HepG2 (cell line): ENCODE data around the gene ARL16. TPM values are rescaled to one million over a fixed set of nuclear protein-coding genes. Genes with fewer than 3 reads are reported as not detected.
A peak's percentile ranks its signal among the peaks of the same experiment; 100 is the strongest.

ENCODE experiments used
- GATAD2A ChIP-seq: IDR thresholded peaks from 2 replicates; pipeline ENCODE4 v1.6.1; 2016
- IKZF4 ChIP-seq: sonication (generic); formaldehyde crosslinking; IDR thresholded peaks from 2 replicates; pipeline ENCODE4 v1.5.1; 2020; ENCODE audit warnings: borderline replicate concordance, mild to moderate bottlenecking, low read depth, missing genetic modification reagents; ENCODE audit errors: not compliant biosample characterization
- KLF15 ChIP-seq: sonication (generic); formaldehyde crosslinking; IDR thresholded peaks from 2 replicates; pipeline ENCODE4 v1.8.1; 2023; ENCODE audit warnings: borderline replicate concordance, mild to moderate bottlenecking, inconsistent platforms, missing genetic modification reagents, mixed read lengths
- SAP130 ChIP-seq: IDR thresholded peaks from 2 replicates; pipeline ENCODE4 v1.6.1; 2016; ENCODE audit warnings: low read depth
- SMAD9 ChIP-seq: sonication (generic); formaldehyde crosslinking; IDR thresholded peaks from 2 replicates; pipeline ENCODE4 v1.5.1; 2020; ENCODE audit warnings: mild to moderate bottlenecking, missing genetic modification reagents
- ZNF335 ChIP-seq: sonication (generic); formaldehyde crosslinking; IDR thresholded peaks from 2 replicates; pipeline ENCODE4 v1.4.0; 2020; ENCODE audit warnings: missing genetic modification reagents
- ZNF703 ChIP-seq: sonication (generic); formaldehyde crosslinking; IDR thresholded peaks from 2 replicates; pipeline ENCODE4 v1.5.1; 2020; ENCODE audit warnings: missing genetic modification reagents, mild to moderate bottlenecking, moderate library complexity, borderline replicate concordance
- ZNF775 ChIP-seq: sonication (generic); formaldehyde crosslinking; IDR thresholded peaks from 2 replicates; pipeline ENCODE4 v1.4.0; 2020; ENCODE audit warnings: missing genetic modification reagents, mild to moderate bottlenecking, moderate library complexity, borderline replicate concordance
- polyA plus RNA-seq, 8 experiments: library from polyadenylated mRNA; depleted of rRNA in 3 of 8; stranded (reverse) in 7 of 8; unstranded in 1 of 8; fragments of >200 nt; fragmentation: Illumina TruSeq in 4 of 8; extraction: Trizol in 4 of 8; gene quantifications; 2 replicates each; pipeline versions ENCODE4 v1.2.1 to v1.2.3, GENCODE V29; 2011 to 2016; ENCODE audit warnings: low read depth in 4 of 8, missing spikeins in 1 of 8, mixed read lengths in 1 of 8; ENCODE audit not compliant: insufficient read depth in 1 of 8
- total RNA-seq, 5 experiments: library from RNA; depleted of rRNA; stranded (reverse); fragments of >200 nt; fragmentation: Illumina TruSeq; extraction: Trizol; gene quantifications; 2 replicates each; pipeline ENCODE4 v1.2.3, GENCODE V29; 2016; ENCODE audit warnings: low read depth in 1 of 5
- TF ChIP-seq, protein P1 (sequence below): sonication (generic); formaldehyde crosslinking; IDR thresholded peaks from 2 replicates; pipeline ENCODE4 v1.8.1; 2022; ENCODE audit warnings: low read depth, mild to moderate bottlenecking, missing genetic modification reagents
- TF ChIP-seq, protein P2 (sequence below): IDR thresholded peaks from 2 replicates; pipeline ENCODE4 v1.4.0; 2020; ENCODE audit warnings: mild to moderate bottlenecking, missing genetic modification reagents
- TF ChIP-seq, protein P3 (sequence below): sonication (generic); formaldehyde crosslinking; IDR thresholded peaks from 2 replicates; pipeline ENCODE4 v1.4.0; 2020; ENCODE audit warnings: missing genetic modification reagents, borderline replicate concordance
- TF ChIP-seq, protein P4 (sequence below): sonication (generic); formaldehyde crosslinking; IDR thresholded peaks from 2 replicates; pipeline ENCODE4 v1.4.0; 2020; ENCODE audit warnings: missing genetic modification reagents
- TF ChIP-seq, protein P5 (sequence below): sonication (generic); formaldehyde crosslinking; IDR thresholded peaks from 2 replicates; pipeline ENCODE4 v1.8.1; 2022; ENCODE audit warnings: mild to moderate bottlenecking, missing genetic modification reagents
- TF ChIP-seq, protein P6 (sequence below): IDR thresholded peaks from 2 replicates; pipeline ENCODE4 v1.6.1; 2018; ENCODE audit warnings: missing genetic modification reagents

The ARL16 gene
- total and polyA plus RNA-seq, 2 of the 13 experiments (the other 11 are each of a cell fraction or from before 2014, with no cell fraction given): 20.8 to 30.8 TPM

DNA sequence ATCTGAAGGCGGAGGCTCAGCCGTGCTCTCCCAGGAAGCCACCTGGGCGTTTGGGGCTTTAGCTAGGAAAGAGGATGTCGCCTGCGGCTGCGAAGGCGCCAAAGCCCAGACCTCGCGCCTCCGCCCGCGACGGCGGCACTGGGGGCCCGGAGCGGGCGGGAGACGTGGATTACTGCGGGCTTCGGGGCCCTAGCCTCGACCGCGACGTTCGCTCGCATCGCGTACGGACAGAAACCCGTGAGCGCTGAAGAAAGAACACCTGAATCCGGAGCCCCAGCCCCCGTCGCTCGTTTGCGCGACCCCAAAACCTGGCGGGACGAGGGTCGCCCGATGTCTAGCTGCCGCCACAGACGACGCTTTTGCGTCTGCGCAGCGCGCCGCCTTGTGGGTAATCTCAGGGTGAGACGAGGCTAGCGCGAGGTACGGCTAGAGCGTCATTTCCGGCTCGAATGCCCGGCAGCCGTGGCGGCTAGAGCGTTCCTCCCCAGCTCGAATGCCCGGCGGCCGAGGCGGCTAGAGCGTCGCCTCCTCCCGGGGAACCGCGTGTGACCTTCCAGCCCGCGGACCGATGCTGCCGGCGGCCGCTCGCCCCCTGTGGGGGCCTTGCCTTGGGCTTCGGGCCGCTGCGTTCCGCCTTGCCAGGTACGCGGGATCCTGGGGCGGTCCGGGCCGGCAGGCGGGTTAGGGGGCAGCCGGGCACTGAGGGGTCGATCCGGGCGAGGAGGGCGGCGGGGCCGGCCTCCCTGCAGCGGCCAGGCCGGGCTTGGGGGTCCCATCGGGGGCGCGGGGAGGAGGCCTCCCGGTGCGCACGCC, 19.5 kb upstream of the ARL16 start, which contains the start of gene MRPL12 (continued):
- TF ChIP-seq, protein P1, sequence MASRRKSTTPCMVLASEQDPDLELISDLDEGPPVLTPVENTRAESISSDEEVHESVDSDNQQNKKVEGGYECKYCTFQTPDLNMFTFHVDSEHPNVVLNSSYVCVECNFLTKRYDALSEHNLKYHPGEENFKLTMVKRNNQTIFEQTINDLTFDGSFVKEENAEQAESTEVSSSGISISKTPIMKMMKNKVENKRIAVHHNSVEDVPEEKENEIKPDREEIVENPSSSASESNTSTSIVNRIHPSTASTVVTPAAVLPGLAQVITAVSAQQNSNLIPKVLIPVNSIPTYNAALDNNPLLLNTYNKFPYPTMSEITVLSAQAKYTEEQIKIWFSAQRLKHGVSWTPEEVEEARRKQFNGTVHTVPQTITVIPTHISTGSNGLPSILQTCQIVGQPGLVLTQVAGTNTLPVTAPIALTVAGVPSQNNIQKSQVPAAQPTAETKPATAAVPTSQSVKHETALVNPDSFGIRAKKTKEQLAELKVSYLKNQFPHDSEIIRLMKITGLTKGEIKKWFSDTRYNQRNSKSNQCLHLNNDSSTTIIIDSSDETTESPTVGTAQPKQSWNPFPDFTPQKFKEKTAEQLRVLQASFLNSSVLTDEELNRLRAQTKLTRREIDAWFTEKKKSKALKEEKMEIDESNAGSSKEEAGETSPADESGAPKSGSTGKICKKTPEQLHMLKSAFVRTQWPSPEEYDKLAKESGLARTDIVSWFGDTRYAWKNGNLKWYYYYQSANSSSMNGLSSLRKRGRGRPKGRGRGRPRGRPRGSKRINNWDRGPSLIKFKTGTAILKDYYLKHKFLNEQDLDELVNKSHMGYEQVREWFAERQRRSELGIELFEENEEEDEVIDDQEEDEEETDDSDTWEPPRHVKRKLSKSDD: peak; percentile 92
- TF ChIP-seq, protein P2, sequence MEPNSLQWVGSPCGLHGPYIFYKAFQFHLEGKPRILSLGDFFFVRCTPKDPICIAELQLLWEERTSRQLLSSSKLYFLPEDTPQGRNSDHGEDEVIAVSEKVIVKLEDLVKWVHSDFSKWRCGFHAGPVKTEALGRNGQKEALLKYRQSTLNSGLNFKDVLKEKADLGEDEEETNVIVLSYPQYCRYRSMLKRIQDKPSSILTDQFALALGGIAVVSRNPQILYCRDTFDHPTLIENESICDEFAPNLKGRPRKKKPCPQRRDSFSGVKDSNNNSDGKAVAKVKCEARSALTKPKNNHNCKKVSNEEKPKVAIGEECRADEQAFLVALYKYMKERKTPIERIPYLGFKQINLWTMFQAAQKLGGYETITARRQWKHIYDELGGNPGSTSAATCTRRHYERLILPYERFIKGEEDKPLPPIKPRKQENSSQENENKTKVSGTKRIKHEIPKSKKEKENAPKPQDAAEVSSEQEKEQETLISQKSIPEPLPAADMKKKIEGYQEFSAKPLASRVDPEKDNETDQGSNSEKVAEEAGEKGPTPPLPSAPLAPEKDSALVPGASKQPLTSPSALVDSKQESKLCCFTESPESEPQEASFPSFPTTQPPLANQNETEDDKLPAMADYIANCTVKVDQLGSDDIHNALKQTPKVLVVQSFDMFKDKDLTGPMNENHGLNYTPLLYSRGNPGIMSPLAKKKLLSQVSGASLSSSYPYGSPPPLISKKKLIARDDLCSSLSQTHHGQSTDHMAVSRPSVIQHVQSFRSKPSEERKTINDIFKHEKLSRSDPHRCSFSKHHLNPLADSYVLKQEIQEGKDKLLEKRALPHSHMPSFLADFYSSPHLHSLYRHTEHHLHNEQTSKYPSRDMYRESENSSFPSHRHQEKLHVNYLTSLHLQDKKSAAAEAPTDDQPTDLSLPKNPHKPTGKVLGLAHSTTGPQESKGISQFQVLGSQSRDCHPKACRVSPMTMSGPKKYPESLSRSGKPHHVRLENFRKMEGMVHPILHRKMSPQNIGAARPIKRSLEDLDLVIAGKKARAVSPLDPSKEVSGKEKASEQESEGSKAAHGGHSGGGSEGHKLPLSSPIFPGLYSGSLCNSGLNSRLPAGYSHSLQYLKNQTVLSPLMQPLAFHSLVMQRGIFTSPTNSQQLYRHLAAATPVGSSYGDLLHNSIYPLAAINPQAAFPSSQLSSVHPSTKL: peak; percentile 74; the same call in 1 of the 2 replicates
- TF ChIP-seq, protein P3, sequence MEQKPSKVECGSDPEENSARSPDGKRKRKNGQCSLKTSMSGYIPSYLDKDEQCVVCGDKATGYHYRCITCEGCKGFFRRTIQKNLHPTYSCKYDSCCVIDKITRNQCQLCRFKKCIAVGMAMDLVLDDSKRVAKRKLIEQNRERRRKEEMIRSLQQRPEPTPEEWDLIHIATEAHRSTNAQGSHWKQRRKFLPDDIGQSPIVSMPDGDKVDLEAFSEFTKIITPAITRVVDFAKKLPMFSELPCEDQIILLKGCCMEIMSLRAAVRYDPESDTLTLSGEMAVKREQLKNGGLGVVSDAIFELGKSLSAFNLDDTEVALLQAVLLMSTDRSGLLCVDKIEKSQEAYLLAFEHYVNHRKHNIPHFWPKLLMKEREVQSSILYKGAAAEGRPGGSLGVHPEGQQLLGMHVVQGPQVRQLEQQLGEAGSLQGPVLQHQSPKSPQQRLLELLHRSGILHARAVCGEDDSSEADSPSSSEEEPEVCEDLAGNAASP (CRISPR knock-in tag): peak; percentile 91; the same call in 1 of the 2 replicates
- TF ChIP-seq, protein P4, sequence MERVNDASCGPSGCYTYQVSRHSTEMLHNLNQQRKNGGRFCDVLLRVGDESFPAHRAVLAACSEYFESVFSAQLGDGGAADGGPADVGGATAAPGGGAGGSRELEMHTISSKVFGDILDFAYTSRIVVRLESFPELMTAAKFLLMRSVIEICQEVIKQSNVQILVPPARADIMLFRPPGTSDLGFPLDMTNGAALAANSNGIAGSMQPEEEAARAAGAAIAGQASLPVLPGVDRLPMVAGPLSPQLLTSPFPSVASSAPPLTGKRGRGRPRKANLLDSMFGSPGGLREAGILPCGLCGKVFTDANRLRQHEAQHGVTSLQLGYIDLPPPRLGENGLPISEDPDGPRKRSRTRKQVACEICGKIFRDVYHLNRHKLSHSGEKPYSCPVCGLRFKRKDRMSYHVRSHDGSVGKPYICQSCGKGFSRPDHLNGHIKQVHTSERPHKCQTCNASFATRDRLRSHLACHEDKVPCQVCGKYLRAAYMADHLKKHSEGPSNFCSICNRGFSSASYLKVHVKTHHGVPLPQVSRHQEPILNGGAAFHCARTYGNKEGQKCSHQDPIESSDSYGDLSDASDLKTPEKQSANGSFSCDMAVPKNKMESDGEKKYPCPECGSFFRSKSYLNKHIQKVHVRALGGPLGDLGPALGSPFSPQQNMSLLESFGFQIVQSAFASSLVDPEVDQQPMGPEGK (CRISPR knock-in tag): no peak; the same call in none of the 2 replicates
- peak; percentile 70 for TF ChIP-seq KLF15 (CRISPR knock-in tag)
- peak; percentile 36; the same call in 1 of the 2 replicates for TF ChIP-seq GATAD2A
- no peak for TF ChIP-seq ZNF775 (CRISPR knock-in tag)
- TF ChIP-seq, protein P5, sequence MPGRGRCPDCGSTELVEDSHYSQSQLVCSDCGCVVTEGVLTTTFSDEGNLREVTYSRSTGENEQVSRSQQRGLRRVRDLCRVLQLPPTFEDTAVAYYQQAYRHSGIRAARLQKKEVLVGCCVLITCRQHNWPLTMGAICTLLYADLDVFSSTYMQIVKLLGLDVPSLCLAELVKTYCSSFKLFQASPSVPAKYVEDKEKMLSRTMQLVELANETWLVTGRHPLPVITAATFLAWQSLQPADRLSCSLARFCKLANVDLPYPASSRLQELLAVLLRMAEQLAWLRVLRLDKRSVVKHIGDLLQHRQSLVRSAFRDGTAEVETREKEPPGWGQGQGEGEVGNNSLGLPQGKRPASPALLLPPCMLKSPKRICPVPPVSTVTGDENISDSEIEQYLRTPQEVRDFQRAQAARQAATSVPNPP (CRISPR knock-in tag): 0 out of 2 replicates have a peak, but pooled peaks have one; percentile 82
- TF ChIP-seq, protein P6, sequence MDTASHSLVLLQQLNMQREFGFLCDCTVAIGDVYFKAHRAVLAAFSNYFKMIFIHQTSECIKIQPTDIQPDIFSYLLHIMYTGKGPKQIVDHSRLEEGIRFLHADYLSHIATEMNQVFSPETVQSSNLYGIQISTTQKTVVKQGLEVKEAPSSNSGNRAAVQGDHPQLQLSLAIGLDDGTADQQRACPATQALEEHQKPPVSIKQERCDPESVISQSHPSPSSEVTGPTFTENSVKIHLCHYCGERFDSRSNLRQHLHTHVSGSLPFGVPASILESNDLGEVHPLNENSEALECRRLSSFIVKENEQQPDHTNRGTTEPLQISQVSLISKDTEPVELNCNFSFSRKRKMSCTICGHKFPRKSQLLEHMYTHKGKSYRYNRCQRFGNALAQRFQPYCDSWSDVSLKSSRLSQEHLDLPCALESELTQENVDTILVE (CRISPR knock-in tag): peak; percentile 99
- TF ChIP-seq ZNF703: peak; percentile 88
- peak; percentile 99 for TF ChIP-seq SAP130
- TF ChIP-seq ZNF335 (CRISPR knock-in tag): peak; percentile 84
- TF ChIP-seq SMAD9 (CRISPR knock-in tag): 0 out of 2 replicates have a peak, but pooled peaks have one; percentile 10
- no peak for TF ChIP-seq IKZF4 (CRISPR knock-in tag)
